Mesenchymal stem cell (in vitro differentiated cells and primary cell): ENCODE data around the gene MT3.
A peak's percentile ranks its signal among the peaks of the same experiment; 100 is the strongest.

Experiments used
- DNase-seq: peaks from one replicate; pipeline ENCODE4 v3.0.0-alpha.2; 2013
- H2AFZ ChIP-seq: one replicate; pipeline ENCODE4 v1.6.1; 2013; ENCODE audit warnings: low read depth, mild to moderate bottlenecking, control low read depth, inconsistent platforms, low read length, moderate library complexity
- H2AK5ac ChIP-seq: 2 replicates; pipeline ENCODE4 v1.6.1; 2013; ENCODE audit warnings: low read length, moderate library complexity, mild to moderate bottlenecking, inconsistent platforms; ENCODE audit not compliant: severe bottlenecking
- H2BK120ac ChIP-seq: one replicate; pipeline ENCODE4 v1.6.1; 2013; ENCODE audit warnings: low read depth, mild to moderate bottlenecking, inconsistent platforms, low read length, moderate library complexity
- H2BK12ac ChIP-seq, 2 experiments: one replicate each; pipeline ENCODE4 v1.6.1; 2013; ENCODE audit warnings: inconsistent platforms in 2 of 2, low read length in 2 of 2, mild to moderate bottlenecking in 2 of 2, moderate library complexity in 2 of 2, control low read depth in 1 of 2
- H2BK15ac ChIP-seq: one replicate; pipeline ENCODE4 v1.6.1; 2013; ENCODE audit warnings: mild to moderate bottlenecking, low read depth, inconsistent platforms; ENCODE audit not compliant: poor library complexity, severe bottlenecking
- H2BK5ac ChIP-seq: 2 replicates; pipeline ENCODE4 v1.6.1; 2013; ENCODE audit warnings: low read depth, mild to moderate bottlenecking, low read length, control low read depth, inconsistent platforms; ENCODE audit not compliant: poor library complexity, severe bottlenecking
- H3K14ac ChIP-seq, 2 experiments: one replicate each; pipeline ENCODE4 v1.6.1; 2013; ENCODE audit warnings: inconsistent platforms in 2 of 2, low read length in 2 of 2, control low read depth in 1 of 2, mild to moderate bottlenecking in 1 of 2, moderate library complexity in 1 of 2
- H3K18ac ChIP-seq, 2 experiments: one replicate each; pipeline ENCODE4 v1.6.1; 2013; ENCODE audit warnings: inconsistent platforms in 2 of 2, low read length in 2 of 2, control low read depth in 1 of 2, low read depth in 1 of 2, mild to moderate bottlenecking in 1 of 2
- H3K23ac ChIP-seq, 2 experiments: one replicate each; pipeline ENCODE4 v1.6.1; 2013; ENCODE audit warnings: inconsistent platforms in 2 of 2, low read length in 2 of 2, mild to moderate bottlenecking in 2 of 2, moderate library complexity in 2 of 2, control low read depth in 1 of 2
- H3K27ac ChIP-seq: 2 replicates; pipeline ENCODE4 v1.5.1; 2013; ENCODE audit warnings: mild to moderate bottlenecking, moderate library complexity, low read length, control low read depth, inconsistent platforms; ENCODE audit not compliant: poor library complexity, severe bottlenecking
- H3K27me3 ChIP-seq, 2 experiments: 2 replicates each; pipeline versions ENCODE4 v1.6.1 to v1.7.0; 2013; ENCODE audit warnings: low read length in 2 of 2, mild to moderate bottlenecking in 2 of 2, moderate library complexity in 2 of 2, control low read depth in 1 of 2, inconsistent platforms in 1 of 2; ENCODE audit not compliant: control insufficient read depth in 1 of 2, insufficient read depth in 1 of 2
- H3K36me3 ChIP-seq, 2 experiments: 2 replicates each; pipeline versions ENCODE4 v1.6.1 to v1.7.0; 2013; ENCODE audit warnings: low read length in 2 of 2, control low read depth in 1 of 2, inconsistent platforms in 1 of 2, low read depth in 1 of 2, mild to moderate bottlenecking in 1 of 2; ENCODE audit not compliant: insufficient read depth in 2 of 2, control insufficient read depth in 1 of 2
- H3K4ac ChIP-seq, 2 experiments: one replicate each; pipeline ENCODE4 v1.6.1; 2013; ENCODE audit warnings: inconsistent platforms in 2 of 2, low read length in 2 of 2, mild to moderate bottlenecking in 2 of 2, moderate library complexity in 2 of 2, control low read depth in 1 of 2, low read depth in 1 of 2
- H3K4me1 ChIP-seq: 2 replicates; pipeline ENCODE4 v1.6.1; 2013; ENCODE audit warnings: low read depth, low read length, control low read depth; ENCODE audit not compliant: control insufficient read depth, insufficient read depth
- H3K4me2 ChIP-seq: 2 replicates; pipeline ENCODE4 v1.6.1; 2013; ENCODE audit warnings: low read length, mild to moderate bottlenecking, inconsistent platforms; ENCODE audit not compliant: poor library complexity, severe bottlenecking
- H3K4me3 ChIP-seq, 2 experiments: 2 replicates each; pipeline versions ENCODE4 v1.5.1 to v1.7.0; 2013; ENCODE audit warnings: low read length in 2 of 2, mild to moderate bottlenecking in 2 of 2, control low read depth in 1 of 2, low read depth in 1 of 2; ENCODE audit not compliant: insufficient read depth in 1 of 2
- H3K79me1 ChIP-seq: replicated peaks from 2 replicates; pipeline ENCODE4 v1.6.1; 2013; ENCODE audit warnings: mild to moderate bottlenecking, control low read depth, low read length, inconsistent platforms; ENCODE audit not compliant: poor library complexity, severe bottlenecking
- H3K9ac ChIP-seq: 2 replicates; pipeline ENCODE4 v1.7.0; 2013; ENCODE audit warnings: mild to moderate bottlenecking, low read length, moderate library complexity
- H3K9me3 ChIP-seq: 2 replicates; pipeline ENCODE4 v1.7.0; 2013; ENCODE audit warnings: mild to moderate bottlenecking, low read length; ENCODE audit not compliant: control insufficient read depth
- H4K8ac ChIP-seq: one replicate; pipeline ENCODE4 v1.6.1; 2013; ENCODE audit warnings: inconsistent platforms, mild to moderate bottlenecking, low read length, moderate library complexity
- H4K91ac ChIP-seq: one replicate; pipeline ENCODE4 v1.6.1; 2013; ENCODE audit warnings: mild to moderate bottlenecking, low read length, inconsistent platforms
- WGBS: methylation state at CpG from one replicate; pipeline ENCODE4 v1.1.7; 2013; ENCODE audit warnings: mixed read lengths; 5-methylcytosine and 5-hydroxymethylcytosine counted together

The MT3 gene

GRCh38 chr16:56637814-56638750 lies 48.8 kb downstream of the MT3 start, which contains the start of gene MT1A:
TSS of gene MT1A (plus strand) at chr16:56638666. CDS start at chr16:56638739, 73 bp downstream.
- Histone ChIP-seq H2BK15ac (no peak within 1 kb of the TSS), H3K9me3 (no peaks in the 10 kb centered on the region), H2BK120ac (no peak within 1 kb of the TSS), H2BK5ac (no peak within 1 kb of the TSS), H2AFZ (peak within 1 kb of the TSS; percentile 34), H4K91ac (no peak within 1 kb of the TSS), H2AK5ac (no peak within 1 kb of the TSS), H2BK12ac (peak within 1 kb of the TSS in 1 of 2 experiments; percentile 55), H3K4me3 (peak within 1 kb of the TSS; percentile 43 to 72), H3K79me1 (no peaks in the 10 kb centered on the region), H3K18ac (no peak within 1 kb of the TSS), H4K8ac (no peak within 1 kb of the TSS), H3K14ac (peak within 1 kb of the TSS in 1 of 2 experiments; percentile 76), H3K27ac (no peak within 1 kb of the TSS), H3K4me1 (peaks cover 19% of the 10 kb centered on the region), H3K9ac (peak within 1 kb of the TSS; percentile 77), H3K4me2 (peak within 1 kb of the TSS; percentile 88), H3K36me3 (no peaks in the 10 kb centered on the region), H3K4ac (peak within 1 kb of the TSS in 1 of 2 experiments; percentile 20), H3K23ac (peak within 1 kb of the TSS in 1 of 2 experiments; percentile 23), H3K27me3 (peaks cover 16 to 94% of the 10 kb centered on the region in 2 experiments)
- WGBS, result 2% methylated on average over 67 of the region's 68 CpGs
- peak; percentile 36 for DNase-seq

DNA sequence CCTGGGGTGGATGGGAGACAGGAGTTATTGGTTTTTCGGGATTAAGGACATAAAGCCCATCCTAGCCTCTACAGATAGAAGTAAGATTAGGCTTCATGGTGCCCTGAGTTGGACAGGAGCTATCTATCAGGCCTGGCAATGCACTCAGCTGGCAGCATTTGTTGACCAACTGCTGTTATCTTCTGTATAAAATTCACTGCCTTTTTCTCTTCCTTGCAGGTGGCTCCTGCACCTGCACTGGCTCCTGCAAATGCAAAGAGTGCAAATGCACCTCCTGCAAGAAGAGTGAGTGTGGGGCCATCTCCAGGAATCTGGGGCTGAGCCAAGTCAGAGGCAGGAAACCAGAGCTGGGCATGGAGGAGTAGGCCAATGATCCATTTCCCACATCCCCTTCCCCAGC lies 49.7 kb downstream of the MT3 start:
- Histone ChIP-seq H3K9ac (no peak overlapping the region), H3K18ac (no peak overlapping the region), H2BK15ac (no peak overlapping the region), H2AK5ac (no peak overlapping the region), H3K27ac (no peak overlapping the region), H2BK120ac (no peak overlapping the region), H4K8ac (no peak overlapping the region), H3K14ac (no peak overlapping the region), H2AFZ (no peak overlapping the region), H3K79me1 (no peaks in the 10 kb centered on the region), H2BK12ac (no peak overlapping the region), H3K36me3 (no peaks in the 10 kb centered on the region), H3K27me3 (peaks cover 17 to 94% of the 10 kb centered on the region in 2 experiments), H2BK5ac (no peak overlapping the region), H3K9me3 (no peaks in the 10 kb centered on the region), H3K4me1 (peaks cover 26% of the 10 kb centered on the region), H3K4me2 (no peak overlapping the region), H3K4me3 (no peak overlapping the region), H3K4ac (no peak overlapping the region), H4K91ac (no peak overlapping the region), H3K23ac (no peak overlapping the region)
- WGBS, result 60% methylated on average over 1 of the region's 1 CpG
- no peak for DNase-seq

DNA sequence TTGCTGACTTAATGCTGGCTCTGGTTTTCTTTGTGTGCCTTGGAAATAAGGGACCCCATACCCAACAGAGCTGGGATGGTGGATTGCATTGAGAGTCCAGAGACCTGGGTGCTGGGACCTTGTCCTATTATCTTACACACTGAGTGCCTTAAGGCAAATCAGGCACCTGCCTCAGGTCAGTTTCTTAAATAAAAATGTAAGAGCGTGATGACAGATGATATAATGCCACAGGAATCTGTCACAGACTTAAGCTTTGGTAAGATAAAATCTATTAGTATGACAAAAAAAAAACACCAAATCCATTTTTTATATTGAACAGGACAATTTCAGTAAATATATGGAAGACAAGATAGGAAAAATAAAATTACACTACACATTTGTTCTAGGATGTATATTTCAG lies 50.7 kb downstream of the MT3 start:
- Histone ChIP-seq H3K23ac (no peak overlapping the region), H2AK5ac (no peak overlapping the region), H3K27me3 (peaks cover 23 to 94% of the 10 kb centered on the region in 2 experiments), H3K36me3 (no peaks in the 10 kb centered on the region), H3K4ac (no peak overlapping the region), H3K4me1 (peaks cover 23% of the 10 kb centered on the region), H2AFZ (no peak overlapping the region), H3K14ac (no peak overlapping the region), H2BK12ac (no peak overlapping the region), H3K9me3 (no peaks in the 10 kb centered on the region), H2BK120ac (no peak overlapping the region), H3K18ac (no peak overlapping the region), H2BK15ac (no peak overlapping the region), H3K27ac (no peak overlapping the region), H3K9ac (no peak overlapping the region), H4K91ac (no peak overlapping the region), H2BK5ac (no peak overlapping the region), H3K4me3 (no peak overlapping the region), H3K4me2 (no peak overlapping the region), H4K8ac (no peak overlapping the region), H3K79me1 (no peaks in the 10 kb centered on the region)
- WGBS, result no CpG with 5 or more reads among the region's 1 CpG
- no peak for DNase-seq
